ENCODE results near the gene HBG1.
"Not testable (repeated sequence)": the region's sequence is repeated elsewhere in the genome, so short reads cannot be mapped to it uniquely, and the experiment has no call there.

The HBG1 gene

GRCh38 chr11:5276697-5277096 is 27.0 kb upstream of the HBG1 start:
- no peak for DNase-seq

- no peak for DNase-seq
These were observed 25.9 kb upstream of the HBG1 start for GRCh38 chr11:5275369-5276110.

- DNase-seq, result no peak
These were observed 24.7 kb upstream of the HBG1 start for GRCh38 chr11:5274395-5274794.

- DNase-seq, result no peak
These were observed 22.8 kb upstream of the HBG1 start for GRCh38 chr11:5272395-5273017.

GRCh38 chr11:5269715-5270147 is 20.1 kb upstream of the HBG1 start, which contains the start of gene HBE1:
HBE1 (minus strand) TSS chr11:5269945; CDS start chr11:5269890, 55 bp downstream.
- no peak for DNase-seq

GRCh38 chr11:5267033-5267563 is 17.4 kb upstream of the HBG1 start:
- DNase-seq, result no peak

- no peak for DNase-seq
These were observed 17.0 kb upstream of the HBG1 start for GRCh38 chr11:5266609-5267008.

- no peak for DNase-seq
These were observed 16.2 kb upstream of the HBG1 start for GRCh38 chr11:5265832-5266231.

- no peak for DNase-seq
These were observed 9.0 kb upstream of the HBG1 start for GRCh38 chr11:5258543-5259262.

- no peak for DNase-seq
These were observed 7.6 kb upstream of the HBG1 start for GRCh38 chr11:5257296-5257695.

GRCh38 chr11:5254646-5255413 is 5.2 kb upstream of the HBG1 start, which contains the start of gene HBG2:
HBG2 (minus strand) TSS chr11:5254781; CDS start chr11:5254728, 53 bp downstream.
- not testable (repeated sequence) for DNase-seq

GRCh38 chr11:5254023-5254422 is 4.4 kb upstream of the HBG1 start:
- not testable (repeated sequence) for DNase-seq

- DNase-seq, result not testable (repeated sequence)
These were observed 3.8 kb upstream of the HBG1 start for GRCh38 chr11:5253440-5253839.

- DNase-seq, result no peak
These were observed 3.2 kb upstream of the HBG1 start for GRCh38 chr11:5252919-5253265.

- DNase-seq, result no peak
These were observed 2.7 kb upstream of the HBG1 start for GRCh38 chr11:5252192-5252918.

GRCh38 chr11:5251746-5252145 is 2.1 kb upstream of the HBG1 start:
- DNase-seq, result no peak

- DNase-seq, result no peak
These were observed 1.0 kb upstream of the HBG1 start for GRCh38 chr11:5250543-5251204.

- not testable (repeated sequence) for DNase-seq
These were observed 1.2 kb downstream of the HBG1 start for GRCh38 chr11:5248498-5248897.

GRCh38 chr11:5247472-5248192 is 2.0 kb downstream of the HBG1 start:
- DNase-seq, result no peak

- DNase-seq, result no peak
These were observed 2.7 kb downstream of the HBG1 start for GRCh38 chr11:5246772-5247471.
